Activated CD8-positive, alpha-beta memory T cell treated with anti-CD3 and anti-CD28 coated beads, Interleukin-2, amount 50 U/mL, for 4 hours (primary cell): Measurements from ENCODE around the gene IPMK.
A peak's percentile ranks its signal among the peaks of the same experiment; 100 is the strongest.

Source experiments
- DNase-seq: peaks from one replicate; pipeline ENCODE4 v3.0.0-alpha.2; 2020

The IPMK gene

GRCh38 chr10:58267713-58268453, at the start of gene IPMK:
IPMK (minus strand) TSS chr10:58267894; CDS start chr10:58267611, 283 bp downstream.
- peak; percentile 93 for DNase-seq

- DNase-seq, result no peak
Measured at GRCh38 chr10:58316874-58317273, 49.2 kb upstream of the IPMK start.

- no peak for DNase-seq
Measured at GRCh38 chr10:58311026-58311425, 43.3 kb upstream of the IPMK start.

- no peak for DNase-seq
Measured at GRCh38 chr10:58307676-58308075, 40.0 kb upstream of the IPMK start.

GRCh38 chr10:58305821-58306220, 38.1 kb upstream of the IPMK start:
- DNase-seq, result no peak

- DNase-seq, result no peak
Measured at GRCh38 chr10:58304099-58304633, 36.5 kb upstream of the IPMK start.

- DNase-seq, result no peak
Measured at GRCh38 chr10:58302254-58302653, 34.6 kb upstream of the IPMK start.

GRCh38 chr10:58300676-58301075, 33.0 kb upstream of the IPMK start:
- no peak for DNase-seq

- DNase-seq, result peak; percentile 64
Measured at GRCh38 chr10:58299580-58299979, 31.9 kb upstream of the IPMK start.

- no peak for DNase-seq
Measured at GRCh38 chr10:58293989-58294388, 26.3 kb upstream of the IPMK start.

- DNase-seq, result peak; percentile 30
Measured at GRCh38 chr10:58291538-58292174, 24.0 kb upstream of the IPMK start.

GRCh38 chr10:58282615-58283014, 14.9 kb upstream of the IPMK start:
- no peak for DNase-seq

GRCh38 chr10:58281092-58281752, 13.5 kb upstream of the IPMK start:
- DNase-seq, result no peak

GRCh38 chr10:58280477-58280876, 12.8 kb upstream of the IPMK start:
- DNase-seq, result no peak

- no peak for DNase-seq
Measured at GRCh38 chr10:58278962-58279307, 11.2 kb upstream of the IPMK start.

GRCh38 chr10:58278274-58278961, 10.7 kb upstream of the IPMK start:
- DNase-seq, result no peak

GRCh38 chr10:58275908-58276307, 8.2 kb upstream of the IPMK start:
- no peak for DNase-seq

GRCh38 chr10:58275261-58275660, 7.6 kb upstream of the IPMK start:
- DNase-seq, result no peak

GRCh38 chr10:58269782-58270290, 2.1 kb upstream of the IPMK start:
- no peak for DNase-seq

GRCh38 chr10:58268946-58269781, 1.5 kb upstream of the IPMK start, which contains the start of gene CISD1:
CISD1 (plus strand) TSS chr10:58269162; CDS start chr10:58269274, 112 bp downstream.
- DNase-seq, result peak; percentile 88

GRCh38 chr10:58268454-58268945, 806 bp upstream of the IPMK start:
- no peak for DNase-seq
